ENCODE results near the gene OPHN1. TPM values are rescaled to one million over a fixed set of nuclear protein-coding genes. Genes with fewer than 3 reads are reported as not detected.

Gene OPHN1
- total and polyA plus RNA-seq, 7 donors = 0.92 to 19.4 (median 6.9) TPM

DNA sequence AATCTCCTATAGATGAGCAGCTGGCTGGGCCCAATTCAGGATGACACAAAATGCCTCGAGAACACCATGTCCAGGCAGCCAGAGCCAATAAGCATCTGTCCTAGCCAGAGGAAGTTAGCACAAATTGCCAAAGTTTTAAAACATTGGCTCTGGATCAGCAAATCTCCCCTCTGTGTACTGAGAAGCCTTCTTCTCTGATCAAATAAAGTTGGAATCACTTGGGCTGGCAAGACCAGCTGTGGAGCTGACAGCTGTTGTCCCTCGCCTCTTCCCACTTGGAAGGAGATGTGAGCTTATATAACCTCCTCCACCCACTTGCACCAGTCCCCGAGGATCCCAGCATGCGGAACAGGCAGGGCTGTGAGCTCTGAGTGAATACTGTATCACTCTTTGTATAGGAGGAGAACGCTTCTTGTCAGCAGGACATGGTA, 183.9 kb downstream of the OPHN1 start:
- peak; percentile 73 for DNase-seq
- TF ChIP-seq POLR2A (IDR thresholded peaks at IDR 0.05) (no peak), EP300 (IDR thresholded peaks at IDR 0.05) (no peak), POLR2AphosphoS5 (IDR thresholded peaks at IDR 0.05) (peak in 1 of 4 donors; percentile 7)
- TF ChIP-seq, protein P1, sequence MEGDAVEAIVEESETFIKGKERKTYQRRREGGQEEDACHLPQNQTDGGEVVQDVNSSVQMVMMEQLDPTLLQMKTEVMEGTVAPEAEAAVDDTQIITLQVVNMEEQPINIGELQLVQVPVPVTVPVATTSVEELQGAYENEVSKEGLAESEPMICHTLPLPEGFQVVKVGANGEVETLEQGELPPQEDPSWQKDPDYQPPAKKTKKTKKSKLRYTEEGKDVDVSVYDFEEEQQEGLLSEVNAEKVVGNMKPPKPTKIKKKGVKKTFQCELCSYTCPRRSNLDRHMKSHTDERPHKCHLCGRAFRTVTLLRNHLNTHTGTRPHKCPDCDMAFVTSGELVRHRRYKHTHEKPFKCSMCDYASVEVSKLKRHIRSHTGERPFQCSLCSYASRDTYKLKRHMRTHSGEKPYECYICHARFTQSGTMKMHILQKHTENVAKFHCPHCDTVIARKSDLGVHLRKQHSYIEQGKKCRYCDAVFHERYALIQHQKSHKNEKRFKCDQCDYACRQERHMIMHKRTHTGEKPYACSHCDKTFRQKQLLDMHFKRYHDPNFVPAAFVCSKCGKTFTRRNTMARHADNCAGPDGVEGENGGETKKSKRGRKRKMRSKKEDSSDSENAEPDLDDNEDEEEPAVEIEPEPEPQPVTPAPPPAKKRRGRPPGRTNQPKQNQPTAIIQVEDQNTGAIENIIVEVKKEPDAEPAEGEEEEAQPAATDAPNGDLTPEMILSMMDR (IDR thresholded peaks at IDR 0.05) = no peak
- Histone ChIP-seq H3K4me1 (no peaks in the 10 kb centered on the region), H3K27ac (peak overlapping the region in 1 of 4 donors; percentile 2), H3K9me3 (no peaks in the 10 kb centered on the region), H3K36me3 (no peaks in the 10 kb centered on the region), H3K4me3 (no peak overlapping the region), H3K27me3 (no peaks in the 10 kb centered on the region)
- 70 to 71% methylated on average over 5 of the region's 5 CpGs for WGBS, 2 donors
- intact Hi-C loops (cut with DNase I) = no loop called here

DNA sequence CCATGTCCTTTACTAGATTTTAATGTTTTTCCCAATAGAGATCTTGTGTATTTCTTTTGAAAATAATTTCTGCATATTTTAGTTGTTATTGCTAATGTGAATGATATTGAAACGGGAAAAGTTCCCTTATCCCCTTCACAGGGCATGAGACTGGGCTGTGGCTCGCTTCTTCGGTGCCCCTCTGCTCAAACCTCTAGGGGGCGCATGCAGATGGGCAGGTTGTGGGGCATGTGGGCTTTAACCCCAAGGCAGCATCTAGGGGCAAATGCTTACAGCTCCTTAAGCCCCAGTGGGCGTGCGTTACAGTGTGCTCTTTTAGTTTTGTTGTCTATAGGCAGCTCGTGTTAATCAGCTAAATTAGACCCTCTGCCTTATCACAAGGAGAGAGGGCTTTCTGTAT, 194.7 kb downstream of the OPHN1 start:
- H3K36me3 ChIP-seq = no peaks in the 10 kb centered on the region
- no peak overlapping the region for H3K27ac ChIP-seq
- DNase-seq = no peak
- H3K27me3 ChIP-seq = no peaks in the 10 kb centered on the region
- H3K4me1 ChIP-seq = no peaks in the 10 kb centered on the region
- H3K9me3 ChIP-seq = no peaks in the 10 kb centered on the region
- 89 to 92% methylated on average over 7 of the region's 7 CpGs for WGBS, 2 donors
- TF ChIP-seq EP300 (IDR thresholded peaks at IDR 0.05) = no peak
- TF ChIP-seq POLR2A (IDR thresholded peaks at IDR 0.05) = no peak
- TF ChIP-seq POLR2AphosphoS5 (IDR thresholded peaks at IDR 0.05) = no peak
- TF ChIP-seq, protein P1 (IDR thresholded peaks at IDR 0.05) = no peak
- no peak overlapping the region for H3K4me3 ChIP-seq
- intact Hi-C loops (cut with DNase I) = no loop called here

- H3K27ac ChIP-seq = no peak overlapping the region
- H3K4me3 ChIP-seq = no peak overlapping the region
- no peaks in the 10 kb centered on the region for H3K36me3 ChIP-seq
- TF ChIP-seq, protein P1 (IDR thresholded peaks at IDR 0.05) = no peak
- TF ChIP-seq EP300 (IDR thresholded peaks at IDR 0.05) (no peak), POLR2A (IDR thresholded peaks at IDR 0.05) (no peak), POLR2AphosphoS5 (IDR thresholded peaks at IDR 0.05) (no peak)
- WGBS, 2 donors = 87 to 91% methylated on average over 6 of the region's 6 CpGs
- H3K27me3 ChIP-seq = no peaks in the 10 kb centered on the region
- DNase-seq = no peak
- no peaks in the 10 kb centered on the region for H3K4me1 ChIP-seq
- no peaks in the 10 kb centered on the region for H3K9me3 ChIP-seq
- intact Hi-C loops (cut with DNase I) = no loop called here
These were observed 199.0 kb downstream of the OPHN1 start for GRCh38 chrX:68234171-68234910.

GRCh38 chrX:68232206-68232605, 201.1 kb downstream of the OPHN1 start:
- Histone ChIP-seq H3K27ac (no peak overlapping the region), H3K4me1 (no peaks in the 10 kb centered on the region), H3K36me3 (no peaks in the 10 kb centered on the region), H3K27me3 (no peaks in the 10 kb centered on the region), H3K4me3 (no peak overlapping the region), H3K9me3 (no peaks in the 10 kb centered on the region)
- no peak for DNase-seq
- 88 to 89% methylated on average over 5 of the region's 5 CpGs for WGBS, 2 donors
- intact Hi-C loops (cut with DNase I) = no loop called here
- TF ChIP-seq, protein P1 (IDR thresholded peaks at IDR 0.05) = no peak
- TF ChIP-seq POLR2AphosphoS5 (IDR thresholded peaks at IDR 0.05) (no peak), EP300 (IDR thresholded peaks at IDR 0.05) (no peak), POLR2A (IDR thresholded peaks at IDR 0.05) (no peak)
